WTC11 (cell line): ENCODE measurements around the gene SMAD3. TPM values are rescaled to one million over a fixed set of nuclear protein-coding genes. Genes with fewer than 3 reads are reported as not detected.

Experiments
- ATAC-seq: fragments of 200-7000 bp; cut with Tn5 transposase; 2 replicates; pipeline ENCODE4 v1.10.0; 2021; ENCODE audit warnings: mild to moderate bottlenecking, moderate library complexity
- CTCF ChIA-PET: fragments of 300-600 bp; sonication (Branson Sonifier 250); formaldehyde crosslinking; loops from one replicate; lab custom pipeline; 2021; ENCODE audit warnings: antibody characterized with exemption; lab: Charles Lee
- POLR2A ChIA-PET: fragments of 350-600 bp; sonication (Branson Sonifier 250); formaldehyde crosslinking; loops from one replicate; lab custom pipeline; 2021; ENCODE audit warnings: antibody characterized with exemption; lab: Charles Lee
- DNase-seq: peaks from one replicate; pipeline ENCODE4 v3.0.0; 2021; ENCODE audit warnings: low spot score
- H3K27ac Mint-ChIP-seq: 2 replicates; pipeline ENCODE4 v1.8.0; 2021; ENCODE audit warnings: mixed read lengths
- H3K27me3 Mint-ChIP-seq: 2 replicates; pipeline ENCODE4 v1.8.0; 2021; ENCODE audit warnings: low read depth, mild to moderate bottlenecking, moderate library complexity, mixed read lengths
- H3K36me3 Mint-ChIP-seq: 2 replicates; pipeline ENCODE4 v1.8.0; 2021; ENCODE audit warnings: mixed read lengths
- H3K4me1 Mint-ChIP-seq: 2 replicates; pipeline ENCODE4 v1.8.0; 2022; ENCODE audit warnings: mixed read lengths
- H3K4me3 Mint-ChIP-seq: 2 replicates; pipeline ENCODE4 v1.8.0; 2021; ENCODE audit warnings: mild to moderate bottlenecking, moderate library complexity, mixed read lengths
- H3K9me3 Mint-ChIP-seq: 2 replicates; pipeline ENCODE4 v1.8.0; 2021; ENCODE audit warnings: mixed read lengths
- ESRRA ChIP-seq: sonication (generic); formaldehyde crosslinking; IDR thresholded peaks from 2 replicates; pipeline ENCODE4 v1.8.1; 2022; ENCODE audit warnings: mild to moderate bottlenecking, missing genetic modification reagents, borderline replicate concordance
- FOXP1 ChIP-seq: sonication (generic); formaldehyde crosslinking; IDR thresholded peaks from 2 replicates; pipeline ENCODE4 v1.8.0; 2022; ENCODE audit warnings: missing genetic modification reagents, mild to moderate bottlenecking, moderate library complexity, borderline replicate concordance
- GTF2I ChIP-seq: fragments of 250-450 bp; sonication (Bioruptor Pico); conservative IDR thresholded peaks from 2 replicates; pipeline ENCODE4 v1.4.0; 2021; ENCODE audit warnings: mild to moderate bottlenecking
- NFATC4 ChIP-seq: fragments of 250-450 bp; sonication (Bioruptor Pico); IDR thresholded peaks from 2 replicates; pipeline ENCODE4 v1.9.0; 2021; ENCODE audit warnings: mild to moderate bottlenecking
- NR1H2 ChIP-seq: sonication (generic); formaldehyde crosslinking; IDR thresholded peaks from 2 replicates; pipeline ENCODE4 v1.9.0; 2021; ENCODE audit warnings: mild to moderate bottlenecking, moderate library complexity, missing genetic modification reagents
- NR3C1 ChIP-seq: sonication (generic); formaldehyde crosslinking; conservative IDR thresholded peaks from 2 replicates; pipeline ENCODE4 v1.8.1; 2023; ENCODE audit warnings: low read depth, mild to moderate bottlenecking, missing genetic modification reagents
- SMAD3 ChIP-seq: sonication (generic); formaldehyde crosslinking; IDR thresholded peaks from 2 replicates; pipeline ENCODE4 v1.8.0; 2022; ENCODE audit warnings: missing genetic modification reagents, mild to moderate bottlenecking, borderline replicate concordance
- ZMAT4 ChIP-seq: fragments of 250-450 bp; sonication (Bioruptor Pico); IDR thresholded peaks from 2 replicates; pipeline ENCODE4 v1.9.0; 2021; ENCODE audit warnings: mild to moderate bottlenecking
- ZNF532 ChIP-seq: fragments of 250-450 bp; sonication (Bioruptor Pico); IDR thresholded peaks from 2 replicates; pipeline ENCODE4 v1.9.0; 2021; ENCODE audit warnings: mild to moderate bottlenecking, borderline replicate concordance
- total RNA-seq: library from RNA; stranded (reverse); gene quantifications from 3 replicates; pipeline ENCODE4 v1.2.3, GENCODE V29; 2021
- TF ChIP-seq, protein P1 (sequence below): sonication (generic); formaldehyde crosslinking; IDR thresholded peaks from 2 replicates; pipeline ENCODE4 v1.8.0; 2023; ENCODE audit warnings: missing genetic modification reagents, mild to moderate bottlenecking, borderline replicate concordance

The SMAD3 gene
- total RNA-seq, 1 experiment from 2014 or later, result 34.6 TPM

GRCh38 chr15:67090297-67091070 lies 25.1 kb downstream of the SMAD3 start (continued):
- TF ChIP-seq, protein P1, sequence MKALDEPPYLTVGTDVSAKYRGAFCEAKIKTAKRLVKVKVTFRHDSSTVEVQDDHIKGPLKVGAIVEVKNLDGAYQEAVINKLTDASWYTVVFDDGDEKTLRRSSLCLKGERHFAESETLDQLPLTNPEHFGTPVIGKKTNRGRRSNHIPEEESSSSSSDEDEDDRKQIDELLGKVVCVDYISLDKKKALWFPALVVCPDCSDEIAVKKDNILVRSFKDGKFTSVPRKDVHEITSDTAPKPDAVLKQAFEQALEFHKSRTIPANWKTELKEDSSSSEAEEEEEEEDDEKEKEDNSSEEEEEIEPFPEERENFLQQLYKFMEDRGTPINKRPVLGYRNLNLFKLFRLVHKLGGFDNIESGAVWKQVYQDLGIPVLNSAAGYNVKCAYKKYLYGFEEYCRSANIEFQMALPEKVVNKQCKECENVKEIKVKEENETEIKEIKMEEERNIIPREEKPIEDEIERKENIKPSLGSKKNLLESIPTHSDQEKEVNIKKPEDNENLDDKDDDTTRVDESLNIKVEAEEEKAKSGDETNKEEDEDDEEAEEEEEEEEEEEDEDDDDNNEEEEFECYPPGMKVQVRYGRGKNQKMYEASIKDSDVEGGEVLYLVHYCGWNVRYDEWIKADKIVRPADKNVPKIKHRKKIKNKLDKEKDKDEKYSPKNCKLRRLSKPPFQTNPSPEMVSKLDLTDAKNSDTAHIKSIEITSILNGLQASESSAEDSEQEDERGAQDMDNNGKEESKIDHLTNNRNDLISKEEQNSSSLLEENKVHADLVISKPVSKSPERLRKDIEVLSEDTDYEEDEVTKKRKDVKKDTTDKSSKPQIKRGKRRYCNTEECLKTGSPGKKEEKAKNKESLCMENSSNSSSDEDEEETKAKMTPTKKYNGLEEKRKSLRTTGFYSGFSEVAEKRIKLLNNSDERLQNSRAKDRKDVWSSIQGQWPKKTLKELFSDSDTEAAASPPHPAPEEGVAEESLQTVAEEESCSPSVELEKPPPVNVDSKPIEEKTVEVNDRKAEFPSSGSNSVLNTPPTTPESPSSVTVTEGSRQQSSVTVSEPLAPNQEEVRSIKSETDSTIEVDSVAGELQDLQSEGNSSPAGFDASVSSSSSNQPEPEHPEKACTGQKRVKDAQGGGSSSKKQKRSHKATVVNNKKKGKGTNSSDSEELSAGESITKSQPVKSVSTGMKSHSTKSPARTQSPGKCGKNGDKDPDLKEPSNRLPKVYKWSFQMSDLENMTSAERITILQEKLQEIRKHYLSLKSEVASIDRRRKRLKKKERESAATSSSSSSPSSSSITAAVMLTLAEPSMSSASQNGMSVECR, result no peak
- TF ChIP-seq NR1H2 (CRISPR knock-in tag), result no peak
- no peak for TF ChIP-seq NFATC4 (CRISPR knock-in tag)
- TF ChIP-seq SMAD3 (CRISPR knock-in tag), result no peak

DNA sequence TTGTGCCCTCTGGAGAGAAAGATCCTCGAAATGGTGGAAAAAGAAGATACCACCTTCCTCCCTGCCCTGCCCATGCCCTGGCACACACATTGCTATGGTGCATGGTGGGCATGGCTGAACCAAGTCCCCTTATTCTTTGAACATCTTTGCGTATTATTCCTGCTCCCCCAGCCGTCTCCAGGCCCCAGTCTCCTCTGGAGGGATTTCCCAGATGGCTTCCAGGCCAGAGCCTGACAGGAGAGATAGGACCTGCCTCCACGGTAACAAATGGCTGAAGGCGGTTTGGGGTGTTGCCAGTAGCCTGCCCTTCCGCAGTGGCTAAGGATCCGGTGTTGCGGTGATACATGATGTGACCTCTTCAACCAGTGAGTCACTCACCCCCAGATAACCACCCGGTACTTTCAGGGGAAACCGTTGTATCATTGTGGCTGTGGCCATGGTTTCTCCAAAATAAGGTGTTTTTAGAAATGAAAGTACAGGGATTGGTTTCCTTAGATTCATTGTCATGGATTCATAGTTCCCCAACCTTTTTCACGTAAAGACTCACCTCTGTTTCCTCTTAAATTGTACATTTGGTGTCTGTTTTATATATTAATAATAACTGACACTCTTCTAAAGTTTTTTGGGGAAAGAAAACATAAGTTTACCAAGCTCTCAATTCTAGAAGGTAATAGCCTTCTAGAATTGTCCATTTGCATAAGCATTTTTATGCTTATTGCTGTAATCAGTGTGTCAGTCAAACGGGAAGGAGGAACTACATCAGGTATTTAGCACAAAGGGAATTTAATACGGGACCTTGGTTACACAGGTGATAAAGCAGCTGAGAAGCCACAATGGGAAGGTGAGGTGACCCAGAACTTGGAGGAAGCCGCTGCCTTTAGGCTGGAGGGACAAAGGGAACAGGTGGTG lies 25.9 kb downstream of the SMAD3 start:
- H3K9me3 Mint-ChIP-seq, result no peaks in the 10 kb centered on the region
- no peak for TF ChIP-seq GTF2I (CRISPR knock-in tag)
- TF ChIP-seq NR3C1 (CRISPR knock-in tag), result no peak
- TF ChIP-seq ESRRA (CRISPR knock-in tag), result no peak
- no peak for TF ChIP-seq SMAD3 (CRISPR knock-in tag)
- no peak for TF ChIP-seq ZMAT4 (CRISPR knock-in tag)
- TF ChIP-seq FOXP1 (CRISPR knock-in tag), result no peak
- TF ChIP-seq ZNF532 (CRISPR knock-in tag), result no peak
- CTCF ChIA-PET, result interaction anchor here (0.8 to 1.8 kb wide), 4 partner anchors 10 to 145 kb away, joined by 3 to 4 read pairs (median 3); no protein-coding TSS in a partner anchor
- H3K4me1 Mint-ChIP-seq, result peaks cover 69% of the 10 kb centered on the region
- ATAC-seq (peak; percentile 43), DNase-seq (no peak)
- H3K36me3 Mint-ChIP-seq, result 0 out of 2 replicates have a peak, but pooled peaks cover 3% of the 10 kb centered on the region
- H3K4me3 Mint-ChIP-seq, result no peak overlapping the region
- H3K27ac Mint-ChIP-seq, result peak overlapping the region; percentile 52
- H3K27me3 Mint-ChIP-seq, result no peaks in the 10 kb centered on the region
- POLR2A ChIA-PET, result no interaction called here
